Neural cell (in vitro differentiated cells): ENCODE data around the gene OSBPL7. TPM values are rescaled to one million over a fixed set of nuclear protein-coding genes. Genes with fewer than 3 reads are reported as not detected.
"Not testable (repeated sequence)": the region's sequence is repeated elsewhere in the genome, so short reads cannot be mapped to it uniquely, and the experiment has no call there.

Source experiments
- H2AFZ ChIP-seq: fragments of 200-600, 300-800 bp; sonication (generic), shearing (Covaris generic); 2 replicates; pipeline ENCODE4 v1.6.0; 2014; ENCODE audit warnings: low read depth, mild to moderate bottlenecking, antibody characterized with exemption, low read length, moderate library complexity
- H3F3A ChIP-seq: fragments of 200-600 bp; shearing (Covaris generic); 2 replicates; pipeline ENCODE4 v1.6.1; 2016; ENCODE audit warnings: mild to moderate bottlenecking, moderate library complexity, mixed read lengths, antibody characterized with exemption, low read length; ENCODE audit not compliant: insufficient read depth, poor library complexity, severe bottlenecking
- H3K27ac ChIP-seq: fragments of 200-600, 300-800 bp; sonication (generic), shearing (Covaris generic); 2 replicates; pipeline ENCODE4 v1.5.1; 2014; ENCODE audit warnings: mild to moderate bottlenecking, low read length, moderate library complexity
- H3K27me3 ChIP-seq: fragments of 300-800, 200-600 bp; sonication (generic), shearing (Covaris generic); 2 replicates; pipeline ENCODE4 v1.6.0; 2014; ENCODE audit warnings: mild to moderate bottlenecking, low read depth, low read length, moderate library complexity; ENCODE audit not compliant: insufficient read depth
- H3K36me3 ChIP-seq: fragments of 300-800, 200-600 bp; sonication (generic), shearing (Covaris generic); 2 replicates; pipeline ENCODE4 v1.5.1; 2014; ENCODE audit warnings: mild to moderate bottlenecking, antibody characterized with exemption, low read length, moderate library complexity; ENCODE audit not compliant: insufficient read depth
- H3K4me2 ChIP-seq: fragments of 300-800, 200-600 bp; sonication (generic), shearing (Covaris generic); 2 replicates; pipeline ENCODE4 v1.6.0; 2014; ENCODE audit warnings: mild to moderate bottlenecking, low read length
- H3K4me3 ChIP-seq: fragments of 300-800, 200-600 bp; sonication (generic), shearing (Covaris generic); 2 replicates; pipeline ENCODE4 v1.5.1; 2014; ENCODE audit warnings: mild to moderate bottlenecking, low read length, moderate library complexity
- H3K79me2 ChIP-seq: fragments of 200-600 bp; shearing (Covaris generic); replicated peaks from 2 replicates; pipeline ENCODE4 v1.6.0; 2014; ENCODE audit warnings: mild to moderate bottlenecking, low read length, moderate library complexity; ENCODE audit not compliant: insufficient read depth
- H3K9ac ChIP-seq: fragments of 300-800, 200-600 bp; sonication (generic), shearing (Covaris generic); 2 replicates; pipeline ENCODE4 v1.6.1; 2016; ENCODE audit warnings: mild to moderate bottlenecking, low read length, mixed read lengths
- H3K9me2 ChIP-seq: fragments of 200-600 bp; shearing (Covaris generic); 2 replicates; pipeline ENCODE4 v1.6.1; 2016; ENCODE audit warnings: mild to moderate bottlenecking, low read length, mixed read lengths; ENCODE audit not compliant: insufficient read depth
- H3K9me3 ChIP-seq: fragments of 200-600, 300-800 bp; sonication (generic), shearing (Covaris generic); 2 replicates; pipeline ENCODE4 v1.6.1; 2016; ENCODE audit warnings: mild to moderate bottlenecking, mixed run types, low read length, moderate library complexity, mixed read lengths
- H4K20me1 ChIP-seq: fragments of 200-600 bp; shearing (Covaris generic); 2 replicates; pipeline ENCODE4 v1.6.1; 2016; ENCODE audit warnings: mild to moderate bottlenecking, mixed run types; ENCODE audit not compliant: insufficient read depth
- CTCF ChIP-seq: fragments of 450-650 bp; IDR thresholded peaks from 2 replicates; pipeline ENCODE4 v1.5.1; 2014; ENCODE audit warnings: antibody characterized with exemption, mild to moderate bottlenecking, moderate library complexity; ENCODE audit not compliant: poor library complexity, severe bottlenecking
- EP300 ChIP-seq: fragments of 450-650 bp; conservative IDR thresholded peaks from 2 replicates; pipeline ENCODE4 v1.6.1; 2014; ENCODE audit warnings: antibody characterized with exemption, mild to moderate bottlenecking, moderate library complexity; ENCODE audit not compliant: poor library complexity, severe bottlenecking
- EZH2 ChIP-seq: fragments of 200-600, 300-800 bp; shearing (Covaris generic), sonication (generic); IDR thresholded peaks from 2 replicates; pipeline ENCODE4 v1.6.1; 2014; ENCODE audit warnings: antibody characterized with exemption, low read length, borderline replicate concordance, mild to moderate bottlenecking; ENCODE audit not compliant: insufficient read depth, poor library complexity, severe bottlenecking
- MXI1 ChIP-seq: fragments of 450-650 bp; conservative IDR thresholded peaks from 2 replicates; pipeline ENCODE4 v1.6.1; 2014; ENCODE audit warnings: antibody characterized with exemption, mild to moderate bottlenecking; ENCODE audit not compliant: poor library complexity, severe bottlenecking
- POLR2AphosphoS5 ChIP-seq: IDR thresholded peaks from 2 replicates; pipeline ENCODE4 v1.6.1; 2012
- RAD21 ChIP-seq: fragments of 450-650 bp; conservative IDR thresholded peaks from 2 replicates; pipeline ENCODE4 v1.6.1; 2014; ENCODE audit warnings: antibody characterized with exemption, mild to moderate bottlenecking, moderate library complexity
- REST ChIP-seq: IDR thresholded peaks from 2 replicates; pipeline ENCODE4 v1.6.1; 2012; ENCODE audit warnings: borderline replicate concordance
- SMC3 ChIP-seq: fragments of 450-650 bp; conservative IDR thresholded peaks from 2 replicates; pipeline ENCODE4 v1.6.1; 2014; ENCODE audit warnings: antibody characterized with exemption, mild to moderate bottlenecking, moderate library complexity; ENCODE audit not compliant: poor library complexity
- TAF1 ChIP-seq: IDR thresholded peaks from 2 replicates; pipeline ENCODE4 v1.6.1; 2012; ENCODE audit warnings: low read depth
- polyA plus RNA-seq: library from polyadenylated mRNA; depleted of rRNA; stranded (reverse); fragments of >200 nt; gene quantifications from 2 replicates; pipeline ENCODE4 v1.2.3, GENCODE V29; 2014

OSBPL7 gene
- polyA plus RNA-seq, 1 donor from 2014 or later: 10.0 TPM

GRCh38 chr17:47774987-47775580 lies 46.5 kb downstream of the OSBPL7 start:
- Histone ChIP-seq H4K20me1 (no peaks in the 10 kb centered on the region), H3K9ac (no peak overlapping the region), H3K36me3 (no peaks in the 10 kb centered on the region), H3K79me2 (no peaks in the 10 kb centered on the region), H3K27me3 (peaks cover 9% of the 10 kb centered on the region), H3K9me2 (no peaks in the 10 kb centered on the region), H3K4me2 (no peak overlapping the region), H2AFZ (no peak overlapping the region), H3K4me3 (no peak overlapping the region), H3K9me3 (no peaks in the 10 kb centered on the region), H3K27ac (no peak overlapping the region), H3F3A (no peaks in the 10 kb centered on the region)
- no peak for TF ChIP-seq POLR2AphosphoS5
- no peak for TF ChIP-seq EP300
- TF ChIP-seq TAF1: no peak

- no peaks in the 10 kb centered on the region for H3K9me3 ChIP-seq
- no peaks in the 10 kb centered on the region for H4K20me1 ChIP-seq
- no peak overlapping the region for H3K9ac ChIP-seq
- no peak overlapping the region for H3K4me3 ChIP-seq
- H3K27me3 ChIP-seq: peaks cover 13% of the 10 kb centered on the region
- no peaks in the 10 kb centered on the region for H3K79me2 ChIP-seq
- H2AFZ ChIP-seq: no peak overlapping the region
- no peak overlapping the region for H3K27ac ChIP-seq
- no peaks in the 10 kb centered on the region for H3K36me3 ChIP-seq
- no peak overlapping the region for H3K4me2 ChIP-seq
- H3K9me2 ChIP-seq: no peaks in the 10 kb centered on the region
- TF ChIP-seq CTCF: no peak
- TF ChIP-seq MXI1: no peak
- TF ChIP-seq REST: no peak
- no peak for TF ChIP-seq RAD21
- no peak for TF ChIP-seq EZH2
- no peak for TF ChIP-seq TAF1
- TF ChIP-seq SMC3: no peak
- TF ChIP-seq POLR2AphosphoS5: no peak
- no peak for TF ChIP-seq EP300
- no peaks in the 10 kb centered on the region for H3F3A ChIP-seq
Observed at GRCh38 chr17:47774331-47774730, 47.3 kb downstream of the OSBPL7 start.

GRCh38 chr17:47773649-47774048 lies 47.9 kb downstream of the OSBPL7 start:
- not testable (repeated sequence) for H3F3A ChIP-seq, H2AFZ ChIP-seq, H3K36me3 ChIP-seq, H3K9me3 ChIP-seq, H4K20me1 ChIP-seq, H3K4me3 ChIP-seq, H3K9ac ChIP-seq, H3K79me2 ChIP-seq, H3K4me2 ChIP-seq, H3K27ac ChIP-seq, H3K9me2 ChIP-seq
- peaks cover 13% of the 10 kb centered on the region for H3K27me3 ChIP-seq
